ENCODE results near the gene RPS6KC1. TPM values are rescaled to one million over a fixed set of nuclear protein-coding genes. Genes with fewer than 3 reads are reported as not detected.

The RPS6KC1 gene
- total RNA-seq, 1 donor from 2014 or later: 14.9 TPM

DNA sequence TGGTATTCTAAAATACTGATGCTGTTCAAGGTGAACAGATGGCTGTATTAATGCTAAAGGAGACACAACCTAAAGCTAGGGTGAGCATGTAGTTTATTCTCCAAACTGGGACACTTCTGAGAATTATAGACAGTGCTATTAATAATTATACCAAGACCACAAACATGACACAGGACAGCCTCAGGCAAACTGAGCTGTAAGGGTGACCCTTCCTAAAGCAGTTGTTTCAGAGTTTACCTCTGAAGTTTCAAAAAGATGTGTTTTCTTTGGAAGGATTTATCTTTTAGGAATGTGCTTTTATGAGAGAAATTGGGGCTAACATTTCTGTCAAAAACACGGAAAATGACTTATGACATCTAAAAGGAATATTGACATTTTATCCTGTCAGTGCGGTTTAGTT, 68.8 kb downstream of the RPS6KC1 start:
- TF ChIP-seq, protein P1, sequence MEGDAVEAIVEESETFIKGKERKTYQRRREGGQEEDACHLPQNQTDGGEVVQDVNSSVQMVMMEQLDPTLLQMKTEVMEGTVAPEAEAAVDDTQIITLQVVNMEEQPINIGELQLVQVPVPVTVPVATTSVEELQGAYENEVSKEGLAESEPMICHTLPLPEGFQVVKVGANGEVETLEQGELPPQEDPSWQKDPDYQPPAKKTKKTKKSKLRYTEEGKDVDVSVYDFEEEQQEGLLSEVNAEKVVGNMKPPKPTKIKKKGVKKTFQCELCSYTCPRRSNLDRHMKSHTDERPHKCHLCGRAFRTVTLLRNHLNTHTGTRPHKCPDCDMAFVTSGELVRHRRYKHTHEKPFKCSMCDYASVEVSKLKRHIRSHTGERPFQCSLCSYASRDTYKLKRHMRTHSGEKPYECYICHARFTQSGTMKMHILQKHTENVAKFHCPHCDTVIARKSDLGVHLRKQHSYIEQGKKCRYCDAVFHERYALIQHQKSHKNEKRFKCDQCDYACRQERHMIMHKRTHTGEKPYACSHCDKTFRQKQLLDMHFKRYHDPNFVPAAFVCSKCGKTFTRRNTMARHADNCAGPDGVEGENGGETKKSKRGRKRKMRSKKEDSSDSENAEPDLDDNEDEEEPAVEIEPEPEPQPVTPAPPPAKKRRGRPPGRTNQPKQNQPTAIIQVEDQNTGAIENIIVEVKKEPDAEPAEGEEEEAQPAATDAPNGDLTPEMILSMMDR (IDR thresholded peaks at IDR 0.05; ENCODE audit: insufficient read depth, low read length, poor library complexity, severe bottlenecking): no peak
- H3K27me3 ChIP-seq (ENCODE audit: control insufficient read depth, insufficient read depth, low read length): no peaks in the 10 kb centered on the region
- H3K36me3 ChIP-seq (ENCODE audit: control insufficient read depth, insufficient read depth, low read length): no peaks in the 10 kb centered on the region
- DNase-seq (ENCODE audit: low read depth): no peak
- no peak overlapping the region for H3K4me3 ChIP-seq (ENCODE audit: low read depth, low read length)

DNA sequence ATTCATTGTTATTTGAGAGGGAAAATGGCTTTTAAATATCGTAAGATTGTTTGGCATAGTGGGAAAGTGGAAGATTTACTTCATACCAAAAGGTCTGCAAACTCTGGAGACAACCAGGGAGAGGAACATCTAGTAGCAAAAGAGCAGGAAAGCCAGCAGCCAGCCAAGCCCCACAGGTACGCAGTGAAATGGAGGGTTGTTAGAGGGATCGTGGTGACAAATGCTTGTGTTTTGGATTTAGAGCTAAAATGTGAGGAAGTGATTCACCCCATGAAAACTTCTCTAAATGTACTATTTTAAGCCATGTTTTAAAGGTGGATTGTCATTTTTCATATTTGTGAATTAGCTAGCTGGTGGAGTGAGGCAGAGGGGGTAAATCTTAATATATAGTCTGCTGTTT, 69.3 kb downstream of the RPS6KC1 start:
- H3K4me3 ChIP-seq (ENCODE audit: low read depth, low read length): no peak overlapping the region
- TF ChIP-seq, protein P1 (IDR thresholded peaks at IDR 0.05; ENCODE audit: insufficient read depth, low read length, poor library complexity, severe bottlenecking): no peak
- H3K27me3 ChIP-seq (ENCODE audit: control insufficient read depth, insufficient read depth, low read length): no peaks in the 10 kb centered on the region
- DNase-seq (ENCODE audit: low read depth): no peak
- H3K36me3 ChIP-seq (ENCODE audit: control insufficient read depth, insufficient read depth, low read length): no peaks in the 10 kb centered on the region

DNA sequence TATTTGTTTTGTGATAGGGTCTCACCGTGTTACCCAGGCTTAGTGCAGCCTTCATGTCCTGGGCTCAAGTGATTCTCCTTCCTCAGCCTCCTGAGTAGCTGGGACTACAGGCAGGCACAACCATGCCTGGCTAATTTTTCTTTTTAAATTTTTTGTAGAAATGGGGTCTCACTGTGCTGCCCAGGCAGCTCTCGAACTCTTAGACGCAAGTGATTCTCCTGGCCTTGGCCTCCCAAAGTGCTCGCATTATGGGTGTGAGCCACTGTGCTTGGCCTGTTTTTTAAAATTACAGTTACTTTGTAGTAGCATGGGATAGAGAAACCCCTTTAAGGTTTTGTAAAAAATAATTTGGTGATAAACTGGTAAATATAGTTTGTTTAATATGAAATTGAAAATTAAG, 69.9 kb downstream of the RPS6KC1 start:
- H3K27me3 ChIP-seq (ENCODE audit: control insufficient read depth, insufficient read depth, low read length): no peaks in the 10 kb centered on the region
- TF ChIP-seq, protein P1 (IDR thresholded peaks at IDR 0.05; ENCODE audit: insufficient read depth, low read length, poor library complexity, severe bottlenecking): no peak
- no peak for DNase-seq (ENCODE audit: low read depth)
- H3K4me3 ChIP-seq (ENCODE audit: low read depth, low read length): no peak overlapping the region
- no peaks in the 10 kb centered on the region for H3K36me3 ChIP-seq (ENCODE audit: control insufficient read depth, insufficient read depth, low read length)

DNA sequence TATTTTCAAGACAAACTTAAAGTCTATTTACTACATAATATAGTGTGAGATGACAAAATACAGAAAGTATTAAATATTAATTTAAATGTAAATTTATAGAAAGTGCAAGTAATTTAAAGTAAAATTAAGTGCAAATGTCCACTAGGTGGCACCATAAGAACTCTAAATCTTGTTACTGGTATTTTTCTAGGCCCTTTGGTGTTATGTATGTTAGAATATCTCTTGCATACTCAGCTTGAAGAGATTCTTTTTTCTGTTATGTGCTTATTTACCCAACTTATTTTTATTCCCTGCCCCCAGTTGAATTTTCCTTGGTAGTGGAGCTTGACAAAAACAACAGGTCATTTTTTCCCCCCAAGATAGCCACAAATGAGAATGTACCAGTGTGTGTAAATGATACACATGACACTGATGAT, 71.5 kb downstream of the RPS6KC1 start:
- DNase-seq (ENCODE audit: low read depth): no peak
- TF ChIP-seq, protein P1 (IDR thresholded peaks at IDR 0.05; ENCODE audit: insufficient read depth, low read length, poor library complexity, severe bottlenecking): peak; percentile 41
- H3K36me3 ChIP-seq (ENCODE audit: control insufficient read depth, insufficient read depth, low read length): no peaks in the 10 kb centered on the region
- H3K4me3 ChIP-seq (ENCODE audit: low read depth, low read length): no peak overlapping the region
- no peaks in the 10 kb centered on the region for H3K27me3 ChIP-seq (ENCODE audit: control insufficient read depth, insufficient read depth, low read length)

DNA sequence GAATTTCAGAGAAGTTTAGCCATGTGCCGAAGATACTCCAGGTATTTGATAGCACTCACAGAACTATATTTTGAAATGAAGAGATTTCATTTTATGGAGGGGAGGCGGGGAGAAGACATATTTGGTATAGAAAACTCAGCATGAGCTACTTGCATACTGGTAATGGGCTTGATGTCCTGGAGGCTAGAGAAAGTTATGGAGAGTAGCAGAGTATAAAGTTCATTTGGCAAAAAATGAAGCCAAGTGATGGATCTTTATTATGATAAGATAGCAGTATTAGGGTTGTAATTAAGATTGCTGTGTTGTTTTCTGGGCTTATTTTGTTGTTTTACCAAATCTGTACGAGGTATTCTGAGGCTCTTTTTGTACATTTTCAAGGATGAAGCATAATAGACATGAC, 72.0 kb downstream of the RPS6KC1 start:
- TF ChIP-seq, protein P1 (IDR thresholded peaks at IDR 0.05; ENCODE audit: insufficient read depth, low read length, poor library complexity, severe bottlenecking): no peak
- DNase-seq (ENCODE audit: low read depth): no peak
- H3K4me3 ChIP-seq (ENCODE audit: low read depth, low read length): no peak overlapping the region
- no peaks in the 10 kb centered on the region for H3K27me3 ChIP-seq (ENCODE audit: control insufficient read depth, insufficient read depth, low read length)
- H3K36me3 ChIP-seq (ENCODE audit: control insufficient read depth, insufficient read depth, low read length): no peaks in the 10 kb centered on the region

DNA sequence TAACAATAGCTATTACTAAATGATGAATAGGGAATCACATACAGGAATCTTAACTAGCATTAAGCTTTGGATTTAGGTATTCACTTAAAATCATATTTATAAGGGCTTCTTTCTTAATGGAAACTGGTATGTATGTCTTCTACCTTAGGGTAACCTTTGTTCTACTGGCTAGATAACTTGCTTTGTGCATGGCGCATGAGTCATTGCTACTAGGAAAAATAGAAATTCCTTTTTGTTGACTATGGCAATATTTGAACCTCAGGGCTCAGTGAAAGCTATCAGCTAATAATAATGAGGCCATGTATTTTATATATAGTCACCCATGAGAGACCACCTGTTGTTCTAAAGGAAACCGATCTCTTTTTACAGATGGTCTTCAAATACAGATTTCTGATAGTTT, 72.5 kb downstream of the RPS6KC1 start:
- Histone ChIP-seq H3K36me3 (ENCODE audit: control insufficient read depth, insufficient read depth, low read length) (no peaks in the 10 kb centered on the region), H3K27me3 (ENCODE audit: control insufficient read depth, insufficient read depth, low read length) (no peaks in the 10 kb centered on the region), H3K4me3 (ENCODE audit: low read depth, low read length) (no peak overlapping the region)
- TF ChIP-seq, protein P1 (IDR thresholded peaks at IDR 0.05; ENCODE audit: insufficient read depth, low read length, poor library complexity, severe bottlenecking): no peak
- peak; percentile 41 for DNase-seq (ENCODE audit: low read depth)

All from kidney epithelial cell (primary cell).